ENCODE measurements around the gene KCTD1. TPM values are rescaled to one million over a fixed set of nuclear protein-coding genes. Genes with fewer than 3 reads are reported as not detected.
A peak's percentile ranks its signal among the peaks of the same experiment; 100 is the strongest.

The KCTD1 gene
- polyA plus RNA-seq (2013): 36.1 and 38.7 TPM in 2 replicates

GRCh38 chr18:26548415-26549262, at the start of gene KCTD1:
Gene KCTD1, minus strand, starts transcription at chr18:26548553. Its CDS starts 17 bp downstream, at chr18:26548536.
- Histone ChIP-seq H3K9ac (ENCODE audit: low read length) (peak within 1 kb of the TSS; percentile 66), H3K27ac (ENCODE audit: low read depth, low read length) (peak within 1 kb of the TSS; percentile 96), H2AFZ (ENCODE audit: insufficient read depth, low read length, poor library complexity) (peak within 1 kb of the TSS; percentile 73), H2BK12ac (ENCODE audit: low read length) (peak within 1 kb of the TSS; percentile 81), H3K4ac (ENCODE audit: low read depth, low read length) (peak within 1 kb of the TSS; percentile 91), H2BK5ac (ENCODE audit: low read depth, low read length, poor library complexity) (peak within 1 kb of the TSS; percentile 88), H3K79me1 (ENCODE audit: low read length) (peaks cover 25% of the 10 kb centered on the region), H3K4me2 (ENCODE audit: low read length) (peak within 1 kb of the TSS; percentile 78), H3K36me3 (ENCODE audit: control insufficient read depth in 1 of 2, insufficient read depth in 2 of 2, low read length in 2 of 2) (peaks cover 0 to 2% of the 10 kb centered on the region in 2 experiments), H4K91ac (ENCODE audit: low read depth, low read length) (peak within 1 kb of the TSS; percentile 97), H3K14ac (ENCODE audit: low read length) (peak within 1 kb of the TSS; percentile 98), H3K4me3 (ENCODE audit: low read depth, low read length) (peak within 1 kb of the TSS; percentile 87), H2BK120ac (ENCODE audit: insufficient read depth, low read length, poor library complexity) (peak within 1 kb of the TSS; percentile 97), H4K8ac (ENCODE audit: low read depth, low read length) (peak within 1 kb of the TSS; percentile 97), H4K12ac (ENCODE audit: low read depth, low read length) (peak within 1 kb of the TSS; percentile 55), H2AK5ac (ENCODE audit: low read length) (no peak within 1 kb of the TSS), H3K18ac (ENCODE audit: low read length) (peak within 1 kb of the TSS; percentile 87), H3K27me3 (ENCODE audit: insufficient read depth, low read length) (no peaks in the 10 kb centered on the region), H3K79me2 (ENCODE audit: control insufficient read depth, insufficient read depth, low read length, poor library complexity) (peaks cover 20% of the 10 kb centered on the region), H3K23ac (ENCODE audit: low read length) (no peak within 1 kb of the TSS), H3K4me1 (ENCODE audit: control insufficient read depth in 1 of 2, insufficient read depth in 2 of 2, low read length in 2 of 2) (peaks cover 25 to 28% of the 10 kb centered on the region in 2 experiments), H3K9me3 (ENCODE audit: insufficient read depth, low read depth, low read length) (no peaks in the 10 kb centered on the region)
- DNase-seq: peak; percentile 68 to 84
- no CpG with 5 or more reads among the region's 88 CpGs for WGBS (ENCODE audit: extremely low coverage, insufficient coverage, insufficient read length)

DNA sequence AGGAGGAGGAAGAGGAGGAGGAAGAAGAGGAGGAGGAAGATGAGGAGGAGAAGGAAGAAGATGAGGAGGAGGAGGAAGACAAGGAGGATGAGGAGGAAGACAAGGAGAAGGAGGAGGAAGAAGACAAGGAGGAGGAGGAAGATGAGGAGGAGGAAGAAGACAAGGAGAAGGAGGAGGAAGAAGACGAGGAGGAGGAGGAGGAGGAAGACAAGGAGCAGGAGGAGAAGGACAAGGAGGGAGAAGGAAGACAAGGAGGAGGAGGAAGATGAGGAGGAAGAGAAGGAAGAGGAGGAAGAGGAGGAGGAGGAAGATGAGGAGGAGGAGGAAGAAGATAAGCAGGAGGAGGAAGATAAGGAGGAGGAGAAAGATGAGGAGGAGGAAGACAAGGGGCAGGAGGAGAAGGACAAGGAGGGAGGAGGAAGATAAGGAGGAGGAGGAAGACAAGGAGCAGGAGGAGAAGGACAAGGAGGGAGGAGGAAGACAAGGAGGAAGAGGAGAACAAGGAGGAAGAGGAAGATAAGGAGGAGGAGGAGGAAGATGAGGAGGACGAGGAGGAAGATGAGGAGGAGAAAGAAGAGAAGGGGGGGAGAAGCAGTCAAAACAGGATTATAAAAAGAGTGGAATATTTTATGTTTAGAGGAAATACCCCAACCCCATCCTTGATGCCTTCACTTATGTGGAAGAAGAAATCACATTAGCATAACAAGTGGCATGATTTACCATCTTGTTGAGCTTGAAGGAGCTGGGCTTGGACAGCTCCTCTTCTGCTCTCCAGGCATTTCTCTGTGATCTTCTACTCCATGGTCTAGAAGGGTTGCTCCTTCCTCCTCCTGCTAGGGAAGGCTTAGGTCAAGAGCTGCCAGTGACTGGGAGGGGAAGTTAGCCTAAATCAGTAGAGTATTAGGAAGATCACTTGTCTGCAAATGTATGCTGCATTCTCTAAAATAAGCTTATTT, 45.3 kb upstream of the KCTD1 start:
- no peaks in the 10 kb centered on the region for H3K36me3 ChIP-seq (ENCODE audit: control insufficient read depth in 1 of 2, insufficient read depth in 2 of 2, low read length in 2 of 2)
- no peak overlapping the region for H3K23ac ChIP-seq (ENCODE audit: low read length)
- H4K12ac ChIP-seq (ENCODE audit: low read depth, low read length): no peak overlapping the region
- no peaks in the 10 kb centered on the region for H3K4me1 ChIP-seq (ENCODE audit: control insufficient read depth in 1 of 2, insufficient read depth in 2 of 2, low read length in 2 of 2)
- H3K4ac ChIP-seq (ENCODE audit: low read depth, low read length): no peak overlapping the region
- H3K79me1 ChIP-seq (ENCODE audit: low read length): no peaks in the 10 kb centered on the region
- no peaks in the 10 kb centered on the region for H3K79me2 ChIP-seq (ENCODE audit: control insufficient read depth, insufficient read depth, low read length, poor library complexity)
- H3K27me3 ChIP-seq (ENCODE audit: insufficient read depth, low read length): no peaks in the 10 kb centered on the region
- 100% methylated on average over 1 of the region's 2 CpGs for WGBS (ENCODE audit: extremely low coverage, insufficient coverage, insufficient read length)
- H3K14ac ChIP-seq (ENCODE audit: low read length): no peak overlapping the region
- no peak overlapping the region for H4K91ac ChIP-seq (ENCODE audit: low read depth, low read length)
- H2BK5ac ChIP-seq (ENCODE audit: low read depth, low read length, poor library complexity): no peak overlapping the region
- no peak overlapping the region for H3K9ac ChIP-seq (ENCODE audit: low read length)
- H2AFZ ChIP-seq (ENCODE audit: insufficient read depth, low read length, poor library complexity): no peak overlapping the region
- no peak overlapping the region for H3K27ac ChIP-seq (ENCODE audit: low read depth, low read length)
- H3K4me3 ChIP-seq (ENCODE audit: low read depth, low read length): no peak overlapping the region
- no peak overlapping the region for H3K4me2 ChIP-seq (ENCODE audit: low read length)
- no peaks in the 10 kb centered on the region for H3K9me3 ChIP-seq (ENCODE audit: insufficient read depth, low read depth, low read length)
- no peak overlapping the region for H2AK5ac ChIP-seq (ENCODE audit: low read length)
- no peak overlapping the region for H3K18ac ChIP-seq (ENCODE audit: low read length)
- no peak for DNase-seq
- no peak overlapping the region for H2BK12ac ChIP-seq (ENCODE audit: low read length)
- no peak overlapping the region for H2BK120ac ChIP-seq (ENCODE audit: insufficient read depth, low read length, poor library complexity)
- no peak overlapping the region for H4K8ac ChIP-seq (ENCODE audit: low read depth, low read length)

DNA sequence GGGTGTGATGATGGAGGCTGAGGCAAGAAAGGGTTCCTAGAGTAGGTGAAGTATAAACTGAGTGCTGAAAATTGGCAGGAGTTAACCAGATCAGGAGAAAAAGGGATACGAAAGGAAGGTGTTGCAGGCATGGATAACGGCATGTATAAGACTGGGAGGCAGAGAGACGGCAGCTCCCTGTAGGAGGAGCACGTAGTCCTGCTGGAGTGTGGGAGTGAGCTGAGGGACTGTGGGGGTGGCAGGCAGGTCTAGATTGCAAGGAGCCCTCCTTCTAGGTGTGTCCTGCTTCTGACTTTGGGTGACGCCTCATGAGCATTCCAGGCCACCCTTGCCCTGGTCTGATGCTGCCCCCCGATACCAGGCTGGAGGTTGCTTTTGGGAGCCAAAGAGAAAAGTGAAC, 36.4 kb upstream of the KCTD1 start:
- no peak overlapping the region for H3K18ac ChIP-seq (ENCODE audit: low read length)
- H3K9ac ChIP-seq (ENCODE audit: low read length): no peak overlapping the region
- H3K36me3 ChIP-seq (ENCODE audit: control insufficient read depth in 1 of 2, insufficient read depth in 2 of 2, low read length in 2 of 2): no peaks in the 10 kb centered on the region
- no peak overlapping the region for H2AFZ ChIP-seq (ENCODE audit: insufficient read depth, low read length, poor library complexity)
- H2BK5ac ChIP-seq (ENCODE audit: low read depth, low read length, poor library complexity): no peak overlapping the region
- H2BK120ac ChIP-seq (ENCODE audit: insufficient read depth, low read length, poor library complexity): no peak overlapping the region
- H3K4me2 ChIP-seq (ENCODE audit: low read length): no peak overlapping the region
- H3K23ac ChIP-seq (ENCODE audit: low read length): no peak overlapping the region
- no peaks in the 10 kb centered on the region for H3K4me1 ChIP-seq (ENCODE audit: control insufficient read depth in 1 of 2, insufficient read depth in 2 of 2, low read length in 2 of 2)
- no peak overlapping the region for H4K12ac ChIP-seq (ENCODE audit: low read depth, low read length)
- no peaks in the 10 kb centered on the region for H3K9me3 ChIP-seq (ENCODE audit: insufficient read depth, low read depth, low read length)
- no peaks in the 10 kb centered on the region for H3K79me2 ChIP-seq (ENCODE audit: control insufficient read depth, insufficient read depth, low read length, poor library complexity)
- no peaks in the 10 kb centered on the region for H3K79me1 ChIP-seq (ENCODE audit: low read length)
- H3K4ac ChIP-seq (ENCODE audit: low read depth, low read length): no peak overlapping the region
- no peak for DNase-seq
- H4K8ac ChIP-seq (ENCODE audit: low read depth, low read length): no peak overlapping the region
- no peak overlapping the region for H4K91ac ChIP-seq (ENCODE audit: low read depth, low read length)
- no peak overlapping the region for H2AK5ac ChIP-seq (ENCODE audit: low read length)
- no peak overlapping the region for H3K14ac ChIP-seq (ENCODE audit: low read length)
- no peak overlapping the region for H3K27ac ChIP-seq (ENCODE audit: low read depth, low read length)
- WGBS (ENCODE audit: extremely low coverage, insufficient coverage, insufficient read length): no CpG with 5 or more reads among the region's 6 CpGs
- no peaks in the 10 kb centered on the region for H3K27me3 ChIP-seq (ENCODE audit: insufficient read depth, low read length)
- H3K4me3 ChIP-seq (ENCODE audit: low read depth, low read length): no peak overlapping the region
- H2BK12ac ChIP-seq (ENCODE audit: low read length): no peak overlapping the region

- no peak overlapping the region for H4K91ac ChIP-seq (ENCODE audit: low read depth, low read length)
- H4K12ac ChIP-seq (ENCODE audit: low read depth, low read length): no peak overlapping the region
- no peak overlapping the region for H2AFZ ChIP-seq (ENCODE audit: insufficient read depth, low read length, poor library complexity)
- H3K9me3 ChIP-seq (ENCODE audit: insufficient read depth, low read depth, low read length): no peaks in the 10 kb centered on the region
- DNase-seq: no peak
- H3K18ac ChIP-seq (ENCODE audit: low read length): no peak overlapping the region
- no peaks in the 10 kb centered on the region for H3K27me3 ChIP-seq (ENCODE audit: insufficient read depth, low read length)
- H3K23ac ChIP-seq (ENCODE audit: low read length): no peak overlapping the region
- no peaks in the 10 kb centered on the region for H3K79me2 ChIP-seq (ENCODE audit: control insufficient read depth, insufficient read depth, low read length, poor library complexity)
- H2BK120ac ChIP-seq (ENCODE audit: insufficient read depth, low read length, poor library complexity): no peak overlapping the region
- H3K36me3 ChIP-seq (ENCODE audit: control insufficient read depth in 1 of 2, insufficient read depth in 2 of 2, low read length in 2 of 2): no peaks in the 10 kb centered on the region
- no peak overlapping the region for H3K4me2 ChIP-seq (ENCODE audit: low read length)
- no CpG with 5 or more reads among the region's 6 CpGs for WGBS (ENCODE audit: extremely low coverage, insufficient coverage, insufficient read length)
- no peak overlapping the region for H4K8ac ChIP-seq (ENCODE audit: low read depth, low read length)
- no peak overlapping the region for H3K27ac ChIP-seq (ENCODE audit: low read depth, low read length)
- no peak overlapping the region for H3K9ac ChIP-seq (ENCODE audit: low read length)
- no peaks in the 10 kb centered on the region for H3K79me1 ChIP-seq (ENCODE audit: low read length)
- no peak overlapping the region for H3K14ac ChIP-seq (ENCODE audit: low read length)
- no peak overlapping the region for H3K4ac ChIP-seq (ENCODE audit: low read depth, low read length)
- H2BK12ac ChIP-seq (ENCODE audit: low read length): no peak overlapping the region
- H2BK5ac ChIP-seq (ENCODE audit: low read depth, low read length, poor library complexity): no peak overlapping the region
- H3K4me1 ChIP-seq (ENCODE audit: control insufficient read depth in 1 of 2, insufficient read depth in 2 of 2, low read length in 2 of 2): no peaks in the 10 kb centered on the region
- H3K4me3 ChIP-seq (ENCODE audit: low read depth, low read length): no peak overlapping the region
- H2AK5ac ChIP-seq (ENCODE audit: low read length): no peak overlapping the region
Measured at GRCh38 chr18:26579941-26580618, 31.7 kb upstream of the KCTD1 start.
